GM19238 (cell line): Measurements from ENCODE around the gene CEP83.
"Not testable (repeated sequence)": the region's sequence is repeated elsewhere in the genome, so short reads cannot be mapped to it uniquely, and the experiment has no call there.

Experiments used
- DNase-seq: peaks from one replicate; pipeline ENCODE4 v3.0.0; 2011; ENCODE audit warnings: low spot score; ENCODE audit not compliant: insufficient read length

The CEP83 gene

DNA sequence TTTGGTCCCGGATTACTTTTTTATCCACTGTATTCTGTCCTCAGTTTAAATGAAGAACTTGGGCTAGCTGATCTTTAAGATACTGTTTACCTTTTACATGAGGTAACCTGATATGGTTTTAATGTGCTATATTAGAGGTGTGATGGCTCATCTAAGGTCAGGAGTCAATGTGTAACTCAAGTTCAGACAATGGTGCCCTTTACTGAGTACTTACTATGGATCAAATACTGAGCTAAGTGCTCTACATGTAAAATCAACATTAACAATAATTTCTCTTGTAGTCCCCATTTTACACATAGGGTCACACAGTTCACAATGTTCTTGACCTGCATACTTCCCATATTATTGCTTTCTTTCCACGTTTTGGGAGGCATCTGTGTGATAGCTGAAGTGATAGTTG lies 79.2 kb downstream of the CEP83 start:
- DNase-seq, result no peak

DNA sequence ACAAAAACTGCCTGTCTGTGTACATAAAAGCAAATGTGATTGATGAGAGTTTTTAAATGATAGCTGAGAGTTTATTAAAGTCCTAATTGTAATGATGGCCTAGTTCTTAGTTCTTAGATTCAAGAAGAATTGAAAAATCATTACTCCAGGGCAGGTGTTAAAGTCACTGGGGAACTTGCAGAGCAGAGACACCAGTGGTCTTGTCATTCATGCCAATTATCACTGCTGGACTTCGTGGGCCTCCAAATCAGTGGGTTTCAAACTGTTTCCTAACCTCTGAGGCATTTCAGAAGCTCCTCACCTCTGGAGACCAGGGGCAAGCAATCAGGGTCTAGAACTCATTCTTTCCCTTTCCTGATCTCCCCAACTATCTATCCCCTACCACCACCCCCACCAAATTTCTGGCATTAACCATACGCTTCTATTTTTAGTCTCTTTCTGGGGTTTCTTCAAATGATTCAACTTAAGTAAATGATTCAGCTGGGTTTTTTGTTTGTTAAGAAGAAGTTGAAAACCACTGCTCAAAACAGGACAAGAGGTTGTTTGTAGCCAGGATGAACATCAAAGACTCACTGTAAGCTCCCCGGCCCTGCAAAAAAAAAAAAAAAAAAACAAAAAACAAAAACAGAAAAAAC lies 80.1 kb downstream of the CEP83 start:
- no peak for DNase-seq

DNA sequence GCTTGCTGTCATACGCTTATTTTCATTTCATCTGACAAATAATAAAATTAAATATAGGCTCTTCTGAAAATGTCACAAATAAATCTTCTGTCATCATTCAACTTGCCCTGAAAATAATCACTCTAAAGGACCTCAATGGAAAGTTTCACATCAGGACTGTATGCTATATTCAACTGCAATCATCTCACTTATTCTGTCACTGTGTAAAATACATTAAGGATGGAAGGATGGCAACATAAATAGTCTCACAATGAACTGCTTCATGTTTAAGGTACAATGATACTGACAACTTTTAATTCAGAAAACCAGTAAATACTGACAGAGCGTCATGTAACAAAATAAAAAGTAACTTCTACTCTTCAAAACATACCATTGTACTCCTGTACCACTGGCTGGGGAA lies 82.1 kb downstream of the CEP83 start:
- no peak for DNase-seq

DNA sequence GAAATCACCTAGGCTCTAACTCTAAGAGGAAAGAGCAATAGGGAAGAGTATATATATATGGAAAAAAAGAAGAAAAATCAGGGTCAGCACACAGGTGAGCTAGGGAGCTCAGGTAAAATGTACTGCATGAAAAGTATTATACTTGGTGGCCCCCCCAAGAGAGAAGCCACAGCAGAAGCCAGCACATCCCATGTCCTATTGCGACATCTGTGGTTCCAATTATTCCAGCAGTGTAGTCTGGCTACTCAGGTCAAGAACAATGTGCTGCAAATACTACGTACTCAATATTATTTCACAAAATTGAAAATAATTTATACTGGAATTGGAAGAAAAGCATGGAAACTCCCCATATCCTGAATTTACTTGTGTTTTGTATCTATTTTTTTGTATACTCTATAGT lies 85.5 kb downstream of the CEP83 start:
- no peak for DNase-seq

DNA sequence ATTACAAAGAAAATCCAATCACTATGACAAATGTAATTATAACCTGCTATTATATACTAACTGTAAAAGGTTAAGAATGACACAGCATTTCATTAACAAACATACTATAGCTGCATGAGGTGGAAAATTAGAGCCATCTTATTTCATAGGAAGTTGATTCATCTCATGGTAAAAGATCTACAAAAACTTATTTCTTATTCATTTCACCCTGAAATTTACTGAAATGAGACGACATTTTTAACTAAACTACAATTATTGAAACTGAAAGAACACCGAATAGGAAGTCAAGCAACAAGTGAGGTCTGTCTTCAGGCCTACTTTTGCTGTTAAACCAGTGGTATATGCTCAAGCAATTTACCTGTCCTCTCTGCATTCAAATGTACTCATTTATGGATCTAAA lies 87.2 kb downstream of the CEP83 start:
- no peak for DNase-seq

DNA sequence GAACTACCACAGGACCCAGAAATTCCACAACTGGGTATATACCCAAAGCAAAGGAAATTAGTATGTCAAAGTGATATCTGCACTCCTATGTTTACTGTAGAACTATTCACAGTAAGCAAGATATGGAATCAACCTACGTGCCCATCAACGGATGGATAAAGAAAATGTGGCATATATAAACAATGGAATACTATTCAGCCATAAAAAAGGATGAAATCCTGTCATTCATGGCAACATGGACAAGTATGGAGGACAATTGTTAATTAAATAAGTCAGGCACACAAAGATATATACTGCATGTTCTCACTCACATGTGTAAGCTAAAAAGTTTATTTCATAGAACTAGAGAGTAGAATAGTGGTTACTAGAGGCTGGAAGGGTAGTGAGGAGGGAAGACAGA lies 97.0 kb downstream of the CEP83 start:
- no peak for DNase-seq

DNA sequence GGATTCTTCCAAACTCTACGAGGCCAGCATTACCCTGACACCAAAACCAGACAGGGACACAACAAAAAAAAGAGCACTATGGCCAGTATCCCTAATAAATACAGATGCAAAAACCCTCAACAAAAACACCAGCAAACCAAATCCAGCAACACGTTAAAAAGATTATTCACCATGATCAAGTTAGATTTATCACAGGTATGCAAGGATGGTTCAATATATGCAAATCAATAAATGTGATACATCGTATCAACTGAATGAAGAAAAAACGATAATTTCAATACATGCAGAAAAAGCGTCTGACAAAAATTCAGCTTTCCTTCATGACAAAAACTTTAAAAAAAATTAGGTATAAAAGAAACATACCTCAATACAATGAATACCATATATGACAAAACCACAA lies 99.9 kb downstream of the CEP83 start:
- no peak for DNase-seq

DNA sequence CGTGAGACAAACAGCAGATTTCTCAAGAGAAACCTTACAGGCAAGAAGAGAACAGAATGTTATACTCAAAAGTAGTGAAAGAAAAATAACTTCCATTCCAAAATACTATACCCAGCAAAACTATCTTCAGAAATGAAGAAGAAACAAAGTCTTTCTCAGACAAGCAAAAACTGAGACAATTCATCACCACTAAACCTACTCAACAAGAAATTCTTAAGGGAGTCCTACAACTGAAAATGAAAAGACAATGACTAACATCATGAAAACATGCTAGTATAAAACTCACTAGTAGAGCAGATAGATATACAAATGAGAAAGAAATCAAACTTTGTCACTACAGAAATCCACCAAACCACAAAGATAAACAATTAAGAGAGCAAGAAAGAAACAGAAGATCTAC lies 106.5 kb downstream of the CEP83 start:
- DNase-seq, result no peak

DNA sequence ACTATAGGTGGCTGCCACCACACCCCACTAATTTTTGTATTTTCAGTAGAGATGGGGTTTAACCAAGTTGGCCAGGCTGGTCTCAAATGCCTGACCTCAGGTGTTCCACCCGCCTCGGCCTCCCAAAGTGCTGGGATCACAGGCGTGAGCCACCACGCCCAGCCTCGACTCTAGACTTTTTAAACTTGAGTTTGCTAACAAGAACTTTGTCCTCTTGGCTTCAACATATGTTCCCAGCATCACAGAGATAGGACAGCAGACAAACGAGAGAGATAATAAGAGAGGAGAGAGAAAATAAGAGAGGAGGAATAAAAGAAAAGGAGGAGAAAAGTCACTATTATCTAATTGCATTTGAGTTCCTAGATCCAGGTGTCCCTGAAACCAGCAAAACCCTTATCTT lies 119.1 kb downstream of the CEP83 start:
- no peak for DNase-seq

DNA sequence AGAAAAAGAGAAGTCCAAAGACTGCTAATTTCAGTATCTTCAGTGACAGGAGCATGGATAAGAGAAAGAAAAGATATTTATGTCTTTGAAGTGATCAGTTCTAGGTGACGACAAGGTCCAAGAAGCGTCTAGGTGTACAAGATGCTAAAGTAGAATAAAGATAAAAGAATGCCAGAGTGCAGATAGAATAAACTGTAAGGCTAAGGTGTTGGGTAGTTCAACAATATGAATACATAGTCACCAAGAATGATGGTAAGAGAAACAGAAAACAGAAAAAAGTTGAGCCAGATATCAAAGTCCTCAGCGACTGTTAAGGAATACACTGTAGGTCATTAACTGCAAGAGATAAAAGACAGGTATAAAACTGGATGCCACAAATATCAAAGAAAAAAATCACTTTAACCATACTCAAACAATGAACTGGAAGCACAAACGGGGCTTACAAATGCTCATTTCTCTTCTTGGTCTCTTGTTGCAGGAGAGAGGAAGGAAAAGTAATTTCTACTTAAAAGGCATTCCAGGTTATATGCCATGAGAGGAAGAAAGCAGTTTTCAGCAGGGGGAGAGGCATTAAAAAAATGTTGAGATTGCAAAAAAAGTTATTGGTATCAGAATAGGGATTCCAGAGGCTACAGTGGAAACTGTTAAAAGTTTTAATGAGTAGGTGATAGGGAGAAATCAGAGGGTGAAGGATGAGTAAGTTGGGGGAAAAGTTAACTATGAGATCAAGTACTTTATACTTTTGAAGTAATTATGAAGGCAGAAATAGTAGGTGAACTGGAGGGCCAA lies 121.5 kb downstream of the CEP83 start:
- DNase-seq, result no peak

DNA sequence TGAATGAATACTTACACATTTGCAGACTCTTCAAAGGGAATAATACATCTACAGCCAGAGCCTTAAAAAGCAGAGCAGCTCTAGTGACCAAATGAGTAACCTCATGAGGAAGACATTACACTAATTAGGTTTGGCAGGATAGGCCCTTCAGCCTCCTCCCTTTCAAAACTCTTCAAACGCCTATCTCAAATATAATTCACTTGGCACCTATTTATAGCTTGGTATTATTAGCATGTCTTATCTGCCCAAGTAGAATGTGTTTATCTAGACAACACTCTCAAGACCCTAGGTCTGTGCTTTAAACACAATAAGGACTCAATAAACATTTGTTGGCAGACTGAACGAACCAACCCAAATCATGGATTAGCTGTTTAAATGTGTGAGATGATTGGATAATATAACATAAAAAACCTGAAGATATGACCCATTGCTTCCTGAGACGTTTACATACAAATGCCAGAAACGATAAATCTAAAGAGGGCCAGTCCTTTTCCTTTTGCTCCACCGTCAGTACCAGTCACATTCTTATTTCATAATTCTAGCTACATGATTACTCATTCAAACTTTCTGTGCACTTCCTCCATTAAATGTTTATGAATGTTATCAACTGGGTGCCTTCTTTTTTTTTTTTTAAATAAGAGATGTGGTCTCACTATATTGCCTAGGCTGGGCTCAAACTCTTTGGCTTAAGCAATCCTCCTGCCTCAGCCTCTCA lies 123.3 kb downstream of the CEP83 start:
- no peak for DNase-seq

DNA sequence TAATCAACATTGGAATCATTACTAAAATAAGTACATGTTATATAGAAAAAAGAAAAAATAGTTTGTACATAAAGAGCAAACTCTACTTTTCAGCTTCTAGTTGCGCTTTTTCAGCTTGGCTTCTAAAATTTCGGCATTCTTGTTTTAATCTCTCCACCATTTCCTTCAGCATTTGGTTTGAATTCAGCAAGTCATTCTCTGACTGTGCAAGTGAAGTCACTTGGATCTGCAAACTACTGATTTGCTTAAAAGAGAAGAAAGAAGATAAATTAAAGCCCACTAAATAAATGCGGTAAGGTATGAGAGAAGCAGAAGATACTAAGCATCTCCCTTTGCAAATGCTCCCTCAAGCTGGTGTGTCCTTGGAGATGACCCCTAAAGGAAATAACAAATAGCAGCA lies 126.3 kb downstream of the CEP83 start:
- no peak for DNase-seq

DNA sequence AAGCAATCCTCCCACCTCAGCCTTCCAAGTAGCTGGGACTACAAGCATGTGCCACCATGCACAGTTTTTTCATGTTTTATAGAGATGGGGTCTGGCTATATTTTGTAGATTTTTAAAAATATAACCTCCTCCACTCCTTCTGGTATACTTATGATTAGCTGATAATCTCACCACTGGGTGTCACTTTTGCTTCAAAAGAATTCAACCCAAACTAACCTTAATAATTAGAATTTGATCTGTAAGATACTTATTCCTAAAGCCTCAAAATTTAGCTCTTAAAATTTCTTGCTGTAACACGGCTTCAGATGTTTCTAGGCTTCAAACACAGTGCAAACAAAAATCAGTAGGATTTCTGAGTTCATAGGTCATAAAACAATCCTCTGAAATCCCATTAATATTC lies 130.3 kb downstream of the CEP83 start:
- DNase-seq, result no peak

DNA sequence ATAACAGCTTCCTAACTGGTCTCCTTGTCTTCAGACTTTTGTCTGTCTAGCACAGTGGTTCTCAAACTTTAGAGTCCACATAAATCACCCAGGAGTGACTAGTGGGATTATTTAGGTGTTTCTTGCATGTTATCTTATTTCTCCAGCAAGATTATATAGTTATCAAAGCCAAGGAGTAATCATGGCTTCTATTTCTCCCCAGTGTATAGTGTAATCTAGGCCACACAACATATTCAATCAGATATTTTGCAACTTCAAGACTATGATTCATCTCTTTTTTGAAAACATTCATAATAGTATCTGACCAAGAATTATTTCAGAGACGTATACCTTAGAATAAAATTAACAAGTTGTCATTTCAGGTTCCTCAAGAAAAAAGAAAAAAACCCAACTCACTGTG lies 131.9 kb downstream of the CEP83 start:
- no peak for DNase-seq

DNA sequence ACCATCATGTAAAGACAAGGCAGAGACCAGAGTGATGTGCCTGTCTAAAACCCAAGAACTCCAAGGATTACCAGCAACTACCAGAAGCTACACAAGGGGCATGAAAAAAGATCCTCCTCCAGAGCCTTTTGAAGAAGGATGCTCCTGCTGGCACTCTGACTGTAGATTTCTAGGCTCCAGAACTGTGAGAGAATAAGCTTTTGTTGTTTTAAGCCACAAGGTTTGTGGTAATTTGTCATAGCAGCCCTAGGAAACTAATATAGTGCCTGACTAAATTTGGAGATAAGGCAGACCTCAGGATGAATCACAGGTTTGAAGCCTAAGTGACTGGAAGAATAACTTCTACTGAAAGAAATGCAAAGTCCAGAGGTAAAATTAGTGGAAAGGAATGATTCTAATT lies 132.9 kb downstream of the CEP83 start:
- DNase-seq, result no peak

DNA sequence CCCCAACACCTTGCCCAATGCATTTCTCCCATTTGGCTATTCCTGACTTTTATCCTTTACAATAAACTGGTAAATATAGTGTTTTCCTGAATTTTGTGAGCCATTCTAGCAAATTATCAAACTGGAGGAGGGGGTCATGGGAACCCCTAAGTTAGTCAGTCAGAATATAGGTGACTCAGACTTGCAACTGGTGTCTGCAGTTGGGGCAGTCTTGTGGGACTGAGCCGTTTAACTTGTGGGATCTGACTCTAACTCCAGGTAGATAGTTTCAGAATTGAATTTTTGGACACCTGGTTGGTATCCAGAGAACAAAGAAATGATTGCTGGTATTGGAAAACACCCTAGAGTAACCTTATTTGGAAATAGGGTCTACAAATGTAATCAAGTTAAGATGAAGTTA lies 133.4 kb downstream of the CEP83 start:
- DNase-seq, result no peak

DNA sequence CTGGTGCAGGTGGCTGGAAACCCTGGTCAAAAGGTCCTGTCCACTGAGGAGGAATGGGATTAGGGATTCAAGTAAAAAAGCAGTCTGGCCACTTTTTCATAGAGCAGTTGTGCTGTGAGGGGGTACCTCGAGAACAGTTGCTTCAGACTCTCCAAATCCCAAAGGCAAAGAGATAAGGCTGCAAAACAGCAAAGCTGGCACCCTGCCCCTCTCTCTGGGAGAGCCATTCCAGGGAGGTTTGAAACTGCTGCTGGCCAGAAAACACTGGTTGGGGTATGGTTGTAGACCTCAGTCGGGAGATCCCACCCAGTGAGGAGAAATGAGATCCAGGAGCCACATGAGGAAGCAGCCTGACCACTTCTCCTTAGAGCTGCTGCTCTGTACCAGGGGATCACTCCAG lies 137.3 kb downstream of the CEP83 start:
- DNase-seq, result no peak

DNA sequence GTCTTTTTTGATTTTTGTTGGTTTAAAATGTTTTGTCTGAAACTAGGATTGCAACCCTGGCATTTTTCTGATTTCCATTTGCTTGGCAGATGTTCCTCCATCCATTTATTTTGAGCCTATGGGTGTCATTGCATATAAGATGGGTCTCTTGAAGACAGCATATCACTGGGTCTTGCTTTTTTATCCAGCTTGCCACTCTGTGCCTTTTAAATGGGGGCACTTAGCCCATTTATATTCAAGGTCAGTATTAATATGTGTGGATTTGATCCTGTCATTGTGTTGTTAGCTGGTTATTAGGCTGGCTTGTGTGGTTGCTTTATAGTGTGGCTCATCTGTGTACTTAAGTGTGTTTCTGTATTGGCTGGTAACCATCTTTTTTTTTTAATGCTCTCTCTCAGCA lies 139.6 kb downstream of the CEP83 start:
- DNase-seq, result no peak

DNA sequence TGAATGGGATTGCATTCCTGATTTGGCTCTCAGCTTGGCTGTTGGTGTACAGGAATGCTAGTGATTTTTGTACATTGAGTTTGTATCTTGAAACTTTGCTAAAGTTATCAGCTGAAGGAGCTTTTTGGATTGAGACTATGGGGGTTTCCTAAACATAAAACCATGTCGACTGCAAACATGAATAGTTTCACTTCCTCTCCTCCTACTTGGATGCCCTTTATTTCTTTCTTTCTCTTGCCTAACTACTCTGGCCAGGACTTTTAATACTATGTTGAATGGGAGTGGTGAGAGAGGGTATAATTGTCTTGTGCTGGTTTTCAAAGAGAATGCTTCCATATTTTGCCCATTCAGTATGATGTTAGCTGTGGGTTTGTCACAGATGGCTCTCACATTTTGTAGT lies 141.5 kb downstream of the CEP83 start:
- no peak for DNase-seq

DNA sequence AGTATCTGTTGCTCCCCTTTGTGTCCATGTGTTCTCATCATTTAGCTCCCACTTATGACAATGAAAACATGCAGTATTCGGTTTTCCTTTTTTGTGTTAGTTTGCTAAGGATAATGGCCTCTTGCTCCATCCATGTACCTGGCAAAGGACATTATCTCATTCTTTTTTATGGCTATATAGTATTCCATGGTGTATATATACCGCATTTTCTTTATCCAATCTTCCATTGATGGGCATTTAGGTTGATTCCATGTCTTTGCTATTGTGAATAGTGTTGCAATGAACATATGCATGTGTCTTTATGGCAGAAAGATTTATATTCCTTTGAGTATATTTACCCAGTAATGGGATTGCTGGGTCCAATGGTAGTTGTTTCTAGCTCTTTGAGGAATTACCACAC lies 143.1 kb downstream of the CEP83 start:
- DNase-seq, result not testable (repeated sequence)

DNA sequence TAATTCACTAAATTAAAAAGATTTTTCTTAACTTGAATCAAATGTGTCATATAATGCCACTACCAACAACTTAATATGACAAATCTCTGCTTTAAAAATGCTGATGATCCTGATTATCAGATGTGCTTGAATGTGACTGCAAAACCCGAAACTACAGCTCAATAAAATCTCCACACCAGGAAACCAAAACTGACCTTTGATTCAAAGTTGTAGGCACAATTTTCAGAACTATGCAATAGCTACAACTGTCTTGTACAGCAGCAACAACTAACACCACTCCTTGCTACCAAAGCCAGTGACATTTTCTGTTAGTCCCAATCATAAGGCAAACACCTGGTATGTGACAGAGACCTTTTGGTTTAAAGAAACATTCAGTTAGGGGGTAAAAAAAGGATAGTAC lies 147.3 kb downstream of the CEP83 start:
- DNase-seq, result no peak

DNA sequence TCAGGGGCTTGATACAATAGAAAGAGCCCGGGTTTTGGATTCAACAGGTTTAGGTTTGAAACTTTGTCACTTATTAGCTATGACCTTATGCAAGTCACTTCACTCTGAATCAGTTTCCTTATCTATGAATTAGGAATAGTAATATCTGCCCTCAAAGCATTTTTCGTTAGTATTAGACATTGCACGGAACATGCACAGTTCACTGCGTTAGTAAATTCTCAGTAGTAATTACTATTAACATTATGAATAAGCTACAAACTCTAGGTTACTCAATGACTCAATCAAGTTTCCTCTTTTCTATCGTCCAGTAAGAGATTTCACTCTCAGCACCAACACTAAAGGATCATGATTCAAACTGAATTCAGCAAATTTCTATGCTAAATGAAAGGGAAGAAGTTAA lies 150.3 kb downstream of the CEP83 start:
- no peak for DNase-seq

DNA sequence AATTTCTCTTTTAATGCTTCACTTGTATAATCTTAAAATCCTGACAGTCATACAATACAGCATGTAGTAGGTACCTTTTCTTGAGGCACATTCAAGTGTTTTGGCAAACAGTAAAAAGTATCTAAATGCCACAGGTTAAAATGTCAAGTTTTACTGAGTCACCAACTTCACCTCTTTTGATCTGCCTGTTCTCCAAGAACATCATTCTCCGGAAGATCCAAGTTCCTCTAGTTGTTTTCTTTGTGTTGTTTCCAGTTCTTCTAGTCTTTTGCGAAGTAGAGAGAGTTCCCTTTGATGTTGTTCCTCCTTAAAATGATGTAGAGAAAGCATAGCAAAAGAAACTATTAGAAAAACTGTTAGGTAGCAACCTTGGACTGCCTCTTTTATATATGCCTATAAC lies 151.1 kb downstream of the CEP83 start:
- no peak for DNase-seq
